ENCODE measurements around the gene MAPK14.

The MAPK14 gene

GRCh38 chr6:36132246-36132895 lies 104.8 kb downstream of the MAPK14 start:
- H3K4me3 ChIP-seq (ENCODE audit: low read depth, low read length): no peak overlapping the region

GRCh38 chr6:36133148-36133547 lies 105.5 kb downstream of the MAPK14 start:
- no peak for TF ChIP-seq CTCF (IDR thresholded peaks at IDR 0.05; ENCODE audit: low read depth, low read length)

More at GRCh38 chr6:36132246-36132895, 104.8 kb downstream of the MAPK14 start:
- no peak for TF ChIP-seq CTCF (IDR thresholded peaks at IDR 0.05; ENCODE audit: low read depth, low read length)

GRCh38 chr6:36133912-36134311 lies 106.3 kb downstream of the MAPK14 start:
- TF ChIP-seq CTCF (IDR thresholded peaks at IDR 0.05; ENCODE audit: low read depth, low read length): no peak
- no peak overlapping the region for H3K4me3 ChIP-seq (ENCODE audit: low read depth, low read length)

More at GRCh38 chr6:36133148-36133547, 105.5 kb downstream of the MAPK14 start:
- no peak overlapping the region for H3K4me3 ChIP-seq (ENCODE audit: low read depth, low read length)

GRCh38 chr6:36135053-36135731 lies 107.6 kb downstream of the MAPK14 start:
- TF ChIP-seq CTCF (IDR thresholded peaks at IDR 0.05; ENCODE audit: low read depth, low read length): no peak
- H3K4me3 ChIP-seq (ENCODE audit: low read depth, low read length): no peak overlapping the region

GRCh38 chr6:36136034-36136433 lies 108.4 kb downstream of the MAPK14 start:
- no peak for TF ChIP-seq CTCF (IDR thresholded peaks at IDR 0.05; ENCODE audit: low read depth, low read length)
- no peak overlapping the region for H3K4me3 ChIP-seq (ENCODE audit: low read depth, low read length)

- no peak overlapping the region for H3K4me3 ChIP-seq (ENCODE audit: low read depth, low read length)
- no peak for TF ChIP-seq CTCF (IDR thresholded peaks at IDR 0.05; ENCODE audit: low read depth, low read length)
These were observed 108.9 kb downstream of the MAPK14 start for GRCh38 chr6:36136551-36136950.

- H3K4me3 ChIP-seq (ENCODE audit: low read depth, low read length): no peak overlapping the region
These were observed 111.1 kb downstream of the MAPK14 start for GRCh38 chr6:36138667-36139066.

More at GRCh38 chr6:36138667-36139066, 111.1 kb downstream of the MAPK14 start:
- TF ChIP-seq CTCF (IDR thresholded peaks at IDR 0.05; ENCODE audit: low read depth, low read length): no peak

Measured in WI38 (cell line).